ENCODE measurements around the gene ZNRD2.

The ZNRD2 gene

GRCh38 chr11:65609665-65610064 is 39.4 kb downstream of the ZNRD2 start:
- no peaks in the 10 kb centered on the region for H4K20me1 ChIP-seq (ENCODE audit: insufficient read depth, low read length)
- H3K79me2 ChIP-seq (ENCODE audit: low read length), result peaks cover 56% of the 10 kb centered on the region
- H3K4me2 ChIP-seq (ENCODE audit: low read depth, low read length), result no peak overlapping the region
- DNase-seq, result no peak
- H3K27me3 ChIP-seq (replicated peaks; ENCODE audit: insufficient read depth, low read length), result no peaks in the 10 kb centered on the region
- no peaks in the 10 kb centered on the region for H3K9me3 ChIP-seq (replicated peaks; ENCODE audit: insufficient read depth, low read length)
- H3K36me3 ChIP-seq (replicated peaks; ENCODE audit: insufficient read depth, low read length), result no peaks in the 10 kb centered on the region
- no peak overlapping the region for H3K4me3 ChIP-seq (ENCODE audit: low read length)
- H3F3A ChIP-seq (ENCODE audit: insufficient read depth, low read length), result 0 out of 2 replicates have a peak, but pooled peaks cover 5% of the 10 kb centered on the region
- TF ChIP-seq EZH2 (optimal IDR thresholded peaks at IDR 0.05; ENCODE audit: low read depth, low read length) (no peak), EZH2phosphoT487 (IDR thresholded peaks at IDR 0.05; ENCODE audit: low read length) (no peak), CTCF (IDR thresholded peaks at IDR 0.05; ENCODE audit: low read length) (no peak)
- no peak overlapping the region for H3K27ac ChIP-seq (ENCODE audit: low read length)
- no peak overlapping the region for H3K9ac ChIP-seq (ENCODE audit: low read length)
- H2AFZ ChIP-seq (ENCODE audit: low read length), result no peak overlapping the region
- H3K9me2 ChIP-seq (replicated peaks; ENCODE audit: insufficient read depth, low read length), result no peaks in the 10 kb centered on the region
- H3K4me1 ChIP-seq (ENCODE audit: low read length), result peaks cover 6% of the 10 kb centered on the region; the same call in 1 of the 2 replicates

GRCh38 chr11:65610404-65610803 is 40.1 kb downstream of the ZNRD2 start:
- Histone ChIP-seq H3K36me3 (replicated peaks; ENCODE audit: insufficient read depth, low read length) (no peaks in the 10 kb centered on the region), H4K20me1 (ENCODE audit: insufficient read depth, low read length) (no peaks in the 10 kb centered on the region), H3F3A (ENCODE audit: insufficient read depth, low read length) (0 out of 2 replicates have a peak, but pooled peaks cover 5% of the 10 kb centered on the region), H3K4me3 (ENCODE audit: low read length) (no peak overlapping the region), H3K27me3 (replicated peaks; ENCODE audit: insufficient read depth, low read length) (no peaks in the 10 kb centered on the region), H3K9me3 (replicated peaks; ENCODE audit: insufficient read depth, low read length) (no peaks in the 10 kb centered on the region), H2AFZ (ENCODE audit: low read length) (no peak overlapping the region), H3K4me2 (ENCODE audit: low read depth, low read length) (no peak overlapping the region), H3K9ac (ENCODE audit: low read length) (no peak overlapping the region), H3K9me2 (replicated peaks; ENCODE audit: insufficient read depth, low read length) (no peaks in the 10 kb centered on the region), H3K4me1 (ENCODE audit: low read length) (peaks cover 6% of the 10 kb centered on the region; the same call in 1 of the 2 replicates), H3K27ac (ENCODE audit: low read length) (no peak overlapping the region), H3K79me2 (ENCODE audit: low read length) (peaks cover 56% of the 10 kb centered on the region)
- TF ChIP-seq CTCF (IDR thresholded peaks at IDR 0.05; ENCODE audit: low read length), result no peak
- no peak for TF ChIP-seq EZH2 (optimal IDR thresholded peaks at IDR 0.05; ENCODE audit: low read depth, low read length)
- no peak for TF ChIP-seq EZH2phosphoT487 (IDR thresholded peaks at IDR 0.05; ENCODE audit: low read length)
- DNase-seq, result no peak

- Histone ChIP-seq H3K9ac (ENCODE audit: low read length) (no peak overlapping the region), H3K4me2 (ENCODE audit: low read depth, low read length) (no peak overlapping the region)
These were observed 40.9 kb downstream of the ZNRD2 start for GRCh38 chr11:65611028-65611757.

More at GRCh38 chr11:65611028-65611757, 40.9 kb downstream of the ZNRD2 start:
- H2AFZ ChIP-seq (ENCODE audit: low read length), result no peak overlapping the region
- peaks cover 6% of the 10 kb centered on the region; the same call in 1 of the 2 replicates for H3K4me1 ChIP-seq (ENCODE audit: low read length)
- H3K9me3 ChIP-seq (replicated peaks; ENCODE audit: insufficient read depth, low read length), result no peaks in the 10 kb centered on the region
- no peak overlapping the region for H3K27ac ChIP-seq (ENCODE audit: low read length)
- H3K9me2 ChIP-seq (replicated peaks; ENCODE audit: insufficient read depth, low read length), result no peaks in the 10 kb centered on the region
- peaks cover 61% of the 10 kb centered on the region for H3K79me2 ChIP-seq (ENCODE audit: low read length)
- DNase-seq, result no peak
- no peak for TF ChIP-seq EZH2 (optimal IDR thresholded peaks at IDR 0.05; ENCODE audit: low read depth, low read length)
- no peak for TF ChIP-seq CTCF (IDR thresholded peaks at IDR 0.05; ENCODE audit: low read length)
- no peak for TF ChIP-seq EZH2phosphoT487 (IDR thresholded peaks at IDR 0.05; ENCODE audit: low read length)
- no peaks in the 10 kb centered on the region for H3K27me3 ChIP-seq (replicated peaks; ENCODE audit: insufficient read depth, low read length)
- H4K20me1 ChIP-seq (ENCODE audit: insufficient read depth, low read length), result no peaks in the 10 kb centered on the region
- no peaks in the 10 kb centered on the region for H3K36me3 ChIP-seq (replicated peaks; ENCODE audit: insufficient read depth, low read length)
- H3K4me3 ChIP-seq (ENCODE audit: low read length), result no peak overlapping the region
- 0 out of 2 replicates have a peak, but pooled peaks cover 5% of the 10 kb centered on the region for H3F3A ChIP-seq (ENCODE audit: insufficient read depth, low read length)
